ENCODE measurements around the gene GLI3.

GLI3 gene

GRCh38 chr7:42272793-42273665 lies 36.0 kb upstream of the GLI3 start:
- Histone ChIP-seq H3K27ac (ENCODE audit: poor library complexity, severe bottlenecking) (peak overlapping the region; percentile 71), H3K36me3 (ENCODE audit: low read depth) (no peaks in the 10 kb centered on the region), H3K4me3 (ENCODE audit: severe bottlenecking) (no peak overlapping the region), H3K27me3 (ENCODE audit: insufficient read depth, poor library complexity, severe bottlenecking) (no peaks in the 10 kb centered on the region), H3K4me1 (ENCODE audit: insufficient read depth, poor library complexity, severe bottlenecking) (peaks cover 26% of the 10 kb centered on the region), H3K9me3 (ENCODE audit: severe bottlenecking) (no peaks in the 10 kb centered on the region)
- ATAC-seq (ENCODE audit: low read depth) (peak; percentile 87), DNase-seq (ENCODE audit: low spot score) (no peak)
- TF ChIP-seq CTCF (IDR thresholded peaks at IDR 0.05; ENCODE audit: poor library complexity, severe bottlenecking), result peak; percentile 65

- no peaks in the 10 kb centered on the region for H3K9me3 ChIP-seq (ENCODE audit: severe bottlenecking)
- H3K4me3 ChIP-seq (ENCODE audit: severe bottlenecking), result no peak overlapping the region
- no peak for TF ChIP-seq CTCF (IDR thresholded peaks at IDR 0.05; ENCODE audit: poor library complexity, severe bottlenecking)
- no peaks in the 10 kb centered on the region for H3K36me3 ChIP-seq (ENCODE audit: low read depth)
- no peak overlapping the region for H3K27ac ChIP-seq (ENCODE audit: poor library complexity, severe bottlenecking)
- H3K27me3 ChIP-seq (ENCODE audit: insufficient read depth, poor library complexity, severe bottlenecking), result no peaks in the 10 kb centered on the region
- no peak for ATAC-seq (ENCODE audit: low read depth)
- H3K4me1 ChIP-seq (ENCODE audit: insufficient read depth, poor library complexity, severe bottlenecking), result peaks cover 19% of the 10 kb centered on the region
- DNase-seq (ENCODE audit: low spot score), result no peak
Observed at GRCh38 chr7:42269161-42269560, 32.2 kb upstream of the GLI3 start.

- no peak for TF ChIP-seq CTCF (IDR thresholded peaks at IDR 0.05; ENCODE audit: poor library complexity, severe bottlenecking)
- Histone ChIP-seq H3K9me3 (ENCODE audit: severe bottlenecking) (no peaks in the 10 kb centered on the region), H3K27me3 (ENCODE audit: insufficient read depth, poor library complexity, severe bottlenecking) (no peaks in the 10 kb centered on the region), H3K4me1 (ENCODE audit: insufficient read depth, poor library complexity, severe bottlenecking) (peaks cover 11% of the 10 kb centered on the region), H3K36me3 (ENCODE audit: low read depth) (no peaks in the 10 kb centered on the region), H3K4me3 (ENCODE audit: severe bottlenecking) (no peak overlapping the region), H3K27ac (ENCODE audit: poor library complexity, severe bottlenecking) (no peak overlapping the region)
- DNase-seq (ENCODE audit: low spot score) (no peak), ATAC-seq (ENCODE audit: low read depth) (no peak)
Observed at GRCh38 chr7:42264702-42265101, 27.7 kb upstream of the GLI3 start.

GRCh38 chr7:42263971-42264370 lies 27.0 kb upstream of the GLI3 start:
- Histone ChIP-seq H3K27ac (ENCODE audit: poor library complexity, severe bottlenecking) (no peak overlapping the region), H3K4me3 (ENCODE audit: severe bottlenecking) (no peak overlapping the region), H3K27me3 (ENCODE audit: insufficient read depth, poor library complexity, severe bottlenecking) (no peaks in the 10 kb centered on the region), H3K36me3 (ENCODE audit: low read depth) (no peaks in the 10 kb centered on the region), H3K9me3 (ENCODE audit: severe bottlenecking) (no peaks in the 10 kb centered on the region), H3K4me1 (ENCODE audit: insufficient read depth, poor library complexity, severe bottlenecking) (peaks cover 11% of the 10 kb centered on the region)
- DNase-seq (ENCODE audit: low spot score) (no peak), ATAC-seq (ENCODE audit: low read depth) (no peak)
- TF ChIP-seq CTCF (IDR thresholded peaks at IDR 0.05; ENCODE audit: poor library complexity, severe bottlenecking), result no peak

GRCh38 chr7:42262964-42263363 lies 26.0 kb upstream of the GLI3 start:
- peak; percentile 72 for DNase-seq (ENCODE audit: low spot score)
- Histone ChIP-seq H3K27me3 (ENCODE audit: insufficient read depth, poor library complexity, severe bottlenecking) (no peaks in the 10 kb centered on the region), H3K9me3 (ENCODE audit: severe bottlenecking) (no peaks in the 10 kb centered on the region), H3K27ac (ENCODE audit: poor library complexity, severe bottlenecking) (peak overlapping the region; percentile 47), H3K4me1 (ENCODE audit: insufficient read depth, poor library complexity, severe bottlenecking) (peaks cover 11% of the 10 kb centered on the region), H3K4me3 (ENCODE audit: severe bottlenecking) (no peak overlapping the region), H3K36me3 (ENCODE audit: low read depth) (no peaks in the 10 kb centered on the region)
- no peak for TF ChIP-seq CTCF (IDR thresholded peaks at IDR 0.05; ENCODE audit: poor library complexity, severe bottlenecking)
- ATAC-seq (ENCODE audit: low read depth), result peak; percentile 96

All from RWPE2 (cell line).